ENCODE data around the gene IFI16. TPM values are rescaled to one million over a fixed set of nuclear protein-coding genes. Genes with fewer than 3 reads are reported as not detected.

IFI16 gene
- total RNA-seq, 1 experiment from 2014 or later = 2.9 TPM

GRCh38 chr1:159091180-159091560 lies 81.5 kb downstream of the IFI16 start:
- H2BK20ac ChIP-seq (ENCODE audit: low read depth, low read length, poor library complexity, severe bottlenecking) = no peak overlapping the region
- no peak for TF ChIP-seq CTCF (conservative IDR thresholded peaks at IDR 0.05)
- H3K27me3 Mint-ChIP-seq (ENCODE audit: low read depth) = no peaks in the 10 kb centered on the region
- H3K4me1 Mint-ChIP-seq = no peaks in the 10 kb centered on the region
- H2AK5ac ChIP-seq (ENCODE audit: insufficient read length, low read length) = no peak overlapping the region
- no peak overlapping the region for H3K18ac ChIP-seq (ENCODE audit: insufficient read length, low read depth, low read length)
- H3K14ac ChIP-seq (ENCODE audit: insufficient read depth, low read length) = no peak overlapping the region
- no CpG with 5 or more reads among the region's 2 CpGs for WGBS (ENCODE audit: extremely low coverage, insufficient read length, low lambda C conversion rate)
- no peaks in the 10 kb centered on the region for H3K4me1 ChIP-seq (ENCODE audit: insufficient read depth, low read length)
- no peaks in the 10 kb centered on the region for H3K9me3 ChIP-seq (ENCODE audit: control insufficient read depth, low read depth, low read length)
- H3K4ac ChIP-seq (ENCODE audit: low read depth, low read length) = no peak overlapping the region
- H4K91ac ChIP-seq (ENCODE audit: insufficient read length, low read depth, low read length) = no peak overlapping the region
- H3K36me3 Mint-ChIP-seq (ENCODE audit: insufficient read depth in 1 of 3, low read depth in 3 of 3) = no peaks in the 10 kb centered on the region
- no peak overlapping the region for H3K4me3 Mint-ChIP-seq
- no peak overlapping the region for H4K8ac ChIP-seq (replicated peaks; ENCODE audit: insufficient read length, low read depth, low read length)
- H3K56ac ChIP-seq (ENCODE audit: insufficient read length, low read depth, low read length) = no peak overlapping the region
- H3K9me3 Mint-ChIP-seq = no peaks in the 10 kb centered on the region
- H3K9ac ChIP-seq (ENCODE audit: extremely low read depth, insufficient read length, low read length) = no peak overlapping the region
- no peak overlapping the region for H2BK120ac ChIP-seq (ENCODE audit: low read depth, low read length, poor library complexity, severe bottlenecking)
- H3K27ac ChIP-seq (ENCODE audit: insufficient read length, low read depth, low read length) = no peak overlapping the region
- H3K79me1 ChIP-seq (ENCODE audit: insufficient read depth, low read depth, low read length, poor library complexity, severe bottlenecking) = no peaks in the 10 kb centered on the region
- no peak overlapping the region for H4K5ac ChIP-seq (ENCODE audit: insufficient read length, low read depth, low read length)
- H4K20me1 ChIP-seq (ENCODE audit: control insufficient read depth, insufficient read depth, insufficient read length) = no peaks in the 10 kb centered on the region
- no peak overlapping the region for H2BK5ac ChIP-seq (ENCODE audit: insufficient read length, low read length)
- no peaks in the 10 kb centered on the region for H3K23me2 ChIP-seq (ENCODE audit: insufficient read length, low read depth, low read length, poor library complexity, severe bottlenecking)
- H3K27ac Mint-ChIP-seq = no peak overlapping the region
- no peak for DNase-seq
- no peak overlapping the region for H3K4me2 ChIP-seq (ENCODE audit: insufficient read depth, insufficient read length, low read length)
- no peak overlapping the region for H2AFZ ChIP-seq (ENCODE audit: low read length)
- H3K79me2 ChIP-seq (ENCODE audit: insufficient read depth, low read length) = no peaks in the 10 kb centered on the region
- no peak overlapping the region for H3K23ac ChIP-seq (ENCODE audit: insufficient read length, low read depth, low read length)
- H2BK15ac ChIP-seq (ENCODE audit: low read depth, low read length) = no peak overlapping the region
- no peak overlapping the region for H2BK12ac ChIP-seq (ENCODE audit: insufficient read length, low read depth, low read length)
- H3K27me3 ChIP-seq (ENCODE audit: insufficient read depth, low read length) = no peaks in the 10 kb centered on the region
- H3T11ph ChIP-seq (ENCODE audit: low read length) = no peak overlapping the region
